ENCODE data around the gene NCAM1.

NCAM1 gene

GRCh38 chr11:113265362-113265761 lies 304.1 kb downstream of the NCAM1 start:
- no peak for TF ChIP-seq ZFX (IDR thresholded peaks at IDR 0.05; ENCODE audit: borderline replicate concordance)
- no peak for TF ChIP-seq CTCF (IDR thresholded peaks at IDR 0.05)
- H3K27ac ChIP-seq, result no peak overlapping the region

- TF ChIP-seq ZFX (IDR thresholded peaks at IDR 0.05; ENCODE audit: borderline replicate concordance) (no peak), CTCF (IDR thresholded peaks at IDR 0.05) (no peak)
- H3K27ac ChIP-seq, result no peak overlapping the region
Observed at GRCh38 chr11:113267493-113267892, 306.3 kb downstream of the NCAM1 start.

GRCh38 chr11:113269096-113269495 lies 307.9 kb downstream of the NCAM1 start:
- H3K27ac ChIP-seq, result no peak overlapping the region
- TF ChIP-seq ZFX (IDR thresholded peaks at IDR 0.05; ENCODE audit: borderline replicate concordance), result no peak
- TF ChIP-seq CTCF (IDR thresholded peaks at IDR 0.05), result no peak

- TF ChIP-seq ZFX (IDR thresholded peaks at IDR 0.05; ENCODE audit: borderline replicate concordance) (no peak), CTCF (IDR thresholded peaks at IDR 0.05) (no peak)
- no peak overlapping the region for H3K27ac ChIP-seq
Observed at GRCh38 chr11:113269636-113270035, 308.4 kb downstream of the NCAM1 start.

- H3K27ac ChIP-seq, result no peak overlapping the region
- TF ChIP-seq ZFX (IDR thresholded peaks at IDR 0.05; ENCODE audit: borderline replicate concordance), result no peak
- no peak for TF ChIP-seq CTCF (IDR thresholded peaks at IDR 0.05)
Observed at GRCh38 chr11:113270080-113270479, 308.9 kb downstream of the NCAM1 start.

- TF ChIP-seq CTCF (IDR thresholded peaks at IDR 0.05) (no peak), ZFX (IDR thresholded peaks at IDR 0.05; ENCODE audit: borderline replicate concordance) (no peak)
Observed at GRCh38 chr11:113271551-113272245, 310.5 kb downstream of the NCAM1 start.

GRCh38 chr11:113272281-113272680 lies 311.1 kb downstream of the NCAM1 start:
- TF ChIP-seq ZFX (IDR thresholded peaks at IDR 0.05; ENCODE audit: borderline replicate concordance) (no peak), CTCF (IDR thresholded peaks at IDR 0.05) (no peak)
- no peak overlapping the region for H3K27ac ChIP-seq

More at GRCh38 chr11:113271551-113272245, 310.5 kb downstream of the NCAM1 start:
- no peak overlapping the region for H3K27ac ChIP-seq

Measured in 22Rv1 (cell line).